GM18505 (cell line): ENCODE results near the gene PAPSS2.

ENCODE experiments used
- ATAC-seq: cut with Tn5 transposase; IDR thresholded peaks from one replicate; pipeline ENCODE4 v1.9.1; 2021; ENCODE audit not compliant: unreplicated experiment
- POLR2A ChIP-seq: IDR thresholded peaks from 4 replicates; pipeline ENCODE4 v1.6.1; 2011; ENCODE audit warnings: borderline replicate concordance; ENCODE audit not compliant: insufficient read depth, insufficient read length; ENCODE audit errors: extremely low read depth

The PAPSS2 gene

GRCh38 chr10:87652261-87652660, 7.4 kb upstream of the PAPSS2 start:
- no peak for ATAC-seq
- no peak for TF ChIP-seq POLR2A

- no peak for TF ChIP-seq POLR2A
- ATAC-seq: no peak
These were observed 5.5 kb upstream of the PAPSS2 start for GRCh38 chr10:87654212-87654611.

- no peak for TF ChIP-seq POLR2A
- no peak for ATAC-seq
These were observed 3.1 kb upstream of the PAPSS2 start for GRCh38 chr10:87656431-87657072.

- TF ChIP-seq POLR2A: no peak
- no peak for ATAC-seq
These were observed 2.3 kb upstream of the PAPSS2 start for GRCh38 chr10:87657371-87657770.

GRCh38 chr10:87658321-87658795, 1.3 kb upstream of the PAPSS2 start:
- no peak for TF ChIP-seq POLR2A
- no peak for ATAC-seq

- no peak for TF ChIP-seq POLR2A
- no peak for ATAC-seq
These were observed 671 bp upstream of the PAPSS2 start for GRCh38 chr10:87658858-87659555.

GRCh38 chr10:87660484-87661133, 931 bp downstream of the PAPSS2 start:
- ATAC-seq: no peak
- no peak for TF ChIP-seq POLR2A

GRCh38 chr10:87661861-87662785, 2.4 kb downstream of the PAPSS2 start:
- no peak for ATAC-seq
- TF ChIP-seq POLR2A: no peak

GRCh38 chr10:87664276-87664701, 4.6 kb downstream of the PAPSS2 start:
- TF ChIP-seq POLR2A: no peak
- ATAC-seq: no peak

- TF ChIP-seq POLR2A: no peak
- no peak for ATAC-seq
These were observed 7.8 kb downstream of the PAPSS2 start for GRCh38 chr10:87667493-87667892.

GRCh38 chr10:87668324-87669074, 8.8 kb downstream of the PAPSS2 start:
- no peak for TF ChIP-seq POLR2A

GRCh38 chr10:87669752-87670151, 10.1 kb downstream of the PAPSS2 start:
- no peak for TF ChIP-seq POLR2A
- ATAC-seq: no peak

More at GRCh38 chr10:87668324-87669074, 8.8 kb downstream of the PAPSS2 start:
- no peak for ATAC-seq
